Measurements from ENCODE around the gene ABCB4. TPM values are rescaled to one million over a fixed set of nuclear protein-coding genes. Genes with fewer than 3 reads are reported as not detected.

Gene ABCB4
- total RNA-seq, 1 donor from 2014 or later: not detected

GRCh38 chr7:87432536-87432935 is 42.9 kb downstream of the ABCB4 start:
- no peak overlapping the region for H3K4me3 ChIP-seq (ENCODE audit: low read depth, low read length)
- FAIRE-seq (no peak), DNase-seq (ENCODE audit: low read depth) (no peak)
- peaks cover 1% of the 10 kb centered on the region for H3K27me3 ChIP-seq (ENCODE audit: control insufficient read depth, insufficient read depth, low read length)
- TF ChIP-seq CTCF (IDR thresholded peaks at IDR 0.05; ENCODE audit: insufficient read depth, low read length, severe bottlenecking): no peak
- H3K36me3 ChIP-seq (ENCODE audit: control insufficient read depth, insufficient read depth, low read length): no peaks in the 10 kb centered on the region

- no peaks in the 10 kb centered on the region for H3K36me3 ChIP-seq (ENCODE audit: control insufficient read depth, insufficient read depth, low read length)
- FAIRE-seq (no peak), DNase-seq (ENCODE audit: low read depth) (peak; percentile 41)
- H3K27me3 ChIP-seq (ENCODE audit: control insufficient read depth, insufficient read depth, low read length): peaks cover 1% of the 10 kb centered on the region
- TF ChIP-seq CTCF (IDR thresholded peaks at IDR 0.05; ENCODE audit: insufficient read depth, low read length, severe bottlenecking): no peak
- H3K4me3 ChIP-seq (ENCODE audit: low read depth, low read length): no peak overlapping the region
Measured at GRCh38 chr7:87427288-87427687, 48.2 kb downstream of the ABCB4 start.

- H3K27me3 ChIP-seq (ENCODE audit: control insufficient read depth, insufficient read depth, low read length): peaks cover 1% of the 10 kb centered on the region
- no peak overlapping the region for H3K4me3 ChIP-seq (ENCODE audit: low read depth, low read length)
- no peaks in the 10 kb centered on the region for H3K36me3 ChIP-seq (ENCODE audit: control insufficient read depth, insufficient read depth, low read length)
- TF ChIP-seq CTCF (IDR thresholded peaks at IDR 0.05; ENCODE audit: insufficient read depth, low read length, severe bottlenecking): no peak
- FAIRE-seq (no peak), DNase-seq (ENCODE audit: low read depth) (no peak)
Measured at GRCh38 chr7:87426160-87426559, 49.3 kb downstream of the ABCB4 start.

- FAIRE-seq (no peak), DNase-seq (ENCODE audit: low read depth) (no peak)
- TF ChIP-seq CTCF (IDR thresholded peaks at IDR 0.05; ENCODE audit: insufficient read depth, low read length, severe bottlenecking): no peak
- Histone ChIP-seq H3K36me3 (ENCODE audit: control insufficient read depth, insufficient read depth, low read length) (no peaks in the 10 kb centered on the region), H3K27me3 (ENCODE audit: control insufficient read depth, insufficient read depth, low read length) (no peaks in the 10 kb centered on the region), H3K4me3 (ENCODE audit: low read depth, low read length) (no peak overlapping the region)
Measured at GRCh38 chr7:87424075-87424474, 51.4 kb downstream of the ABCB4 start.

GRCh38 chr7:87420173-87420572 is 55.3 kb downstream of the ABCB4 start:
- FAIRE-seq (peak; percentile 90), DNase-seq (ENCODE audit: low read depth) (no peak)
- Histone ChIP-seq H3K36me3 (ENCODE audit: control insufficient read depth, insufficient read depth, low read length) (no peaks in the 10 kb centered on the region), H3K4me3 (ENCODE audit: low read depth, low read length) (no peak overlapping the region), H3K27me3 (ENCODE audit: control insufficient read depth, insufficient read depth, low read length) (no peaks in the 10 kb centered on the region)
- TF ChIP-seq CTCF (IDR thresholded peaks at IDR 0.05; ENCODE audit: insufficient read depth, low read length, severe bottlenecking): no peak

Data from bronchial epithelial cell (primary cell).